ENCODE measurements around the gene IL15.

The IL15 gene

GRCh38 chr4:141703497-141703896, 67.1 kb downstream of the IL15 start:
- DNase-seq (ENCODE audit: low read depth) = no peak

- DNase-seq (ENCODE audit: low read depth) = no peak
Measured at GRCh38 chr4:141705048-141705746, 68.8 kb downstream of the IL15 start.

GRCh38 chr4:141705747-141706377, 69.5 kb downstream of the IL15 start:
- no peak for DNase-seq (ENCODE audit: low read depth)

- DNase-seq (ENCODE audit: low read depth) = no peak
Measured at GRCh38 chr4:141706445-141706844, 70.1 kb downstream of the IL15 start.

- DNase-seq (ENCODE audit: low read depth) = no peak
Measured at GRCh38 chr4:141711211-141711610, 74.8 kb downstream of the IL15 start.

- no peak for DNase-seq (ENCODE audit: low read depth)
Measured at GRCh38 chr4:141713185-141713584, 76.8 kb downstream of the IL15 start.

- DNase-seq (ENCODE audit: low read depth) = no peak
Measured at GRCh38 chr4:141713771-141714445, 77.5 kb downstream of the IL15 start.

- DNase-seq (ENCODE audit: low read depth) = no peak
Measured at GRCh38 chr4:141719585-141719984, 83.2 kb downstream of the IL15 start.

- DNase-seq (ENCODE audit: low read depth) = no peak
Measured at GRCh38 chr4:141721174-141721573, 84.8 kb downstream of the IL15 start.

- no peak for DNase-seq (ENCODE audit: low read depth)
Measured at GRCh38 chr4:141724646-141725045, 88.3 kb downstream of the IL15 start.

GRCh38 chr4:141727420-141727819, 91.0 kb downstream of the IL15 start:
- no peak for DNase-seq (ENCODE audit: low read depth)

- no peak for DNase-seq (ENCODE audit: low read depth)
Measured at GRCh38 chr4:141730805-141731204, 94.4 kb downstream of the IL15 start.

- no peak for DNase-seq (ENCODE audit: low read depth)
Measured at GRCh38 chr4:141731481-141731880, 95.1 kb downstream of the IL15 start.

GRCh38 chr4:141739636-141740035, 103.3 kb downstream of the IL15 start:
- no peak for DNase-seq (ENCODE audit: low read depth)

- no peak for DNase-seq (ENCODE audit: low read depth)
Measured at GRCh38 chr4:141746026-141746425, 109.6 kb downstream of the IL15 start.

- peak; percentile 68 for DNase-seq (ENCODE audit: low read depth)
Measured at GRCh38 chr4:141751806-141752205, 115.4 kb downstream of the IL15 start.

GRCh38 chr4:141757287-141757686, 120.9 kb downstream of the IL15 start:
- DNase-seq (ENCODE audit: low read depth) = no peak

GRCh38 chr4:141759796-141760425, 123.5 kb downstream of the IL15 start:
- DNase-seq (ENCODE audit: low read depth) = no peak

- no peak for DNase-seq (ENCODE audit: low read depth)
Measured at GRCh38 chr4:141761926-141762325, 125.5 kb downstream of the IL15 start.

- no peak for DNase-seq (ENCODE audit: low read depth)
Measured at GRCh38 chr4:141763374-141763773, 127.0 kb downstream of the IL15 start.

- DNase-seq (ENCODE audit: low read depth) = no peak
Measured at GRCh38 chr4:141768954-141769353, 132.6 kb downstream of the IL15 start.

- no peak for DNase-seq (ENCODE audit: low read depth)
Measured at GRCh38 chr4:141771889-141772830, 135.8 kb downstream of the IL15 start.
